HG03159 (cell line): ENCODE data around the gene ANKRD50.

Experiments
- ATAC-seq: cut with Tn5 transposase; IDR thresholded peaks from one replicate; pipeline ENCODE4 v1.9.1; 2021; ENCODE audit warnings: mild to moderate bottlenecking, moderate library complexity; ENCODE audit not compliant: unreplicated experiment

Gene ANKRD50

DNA sequence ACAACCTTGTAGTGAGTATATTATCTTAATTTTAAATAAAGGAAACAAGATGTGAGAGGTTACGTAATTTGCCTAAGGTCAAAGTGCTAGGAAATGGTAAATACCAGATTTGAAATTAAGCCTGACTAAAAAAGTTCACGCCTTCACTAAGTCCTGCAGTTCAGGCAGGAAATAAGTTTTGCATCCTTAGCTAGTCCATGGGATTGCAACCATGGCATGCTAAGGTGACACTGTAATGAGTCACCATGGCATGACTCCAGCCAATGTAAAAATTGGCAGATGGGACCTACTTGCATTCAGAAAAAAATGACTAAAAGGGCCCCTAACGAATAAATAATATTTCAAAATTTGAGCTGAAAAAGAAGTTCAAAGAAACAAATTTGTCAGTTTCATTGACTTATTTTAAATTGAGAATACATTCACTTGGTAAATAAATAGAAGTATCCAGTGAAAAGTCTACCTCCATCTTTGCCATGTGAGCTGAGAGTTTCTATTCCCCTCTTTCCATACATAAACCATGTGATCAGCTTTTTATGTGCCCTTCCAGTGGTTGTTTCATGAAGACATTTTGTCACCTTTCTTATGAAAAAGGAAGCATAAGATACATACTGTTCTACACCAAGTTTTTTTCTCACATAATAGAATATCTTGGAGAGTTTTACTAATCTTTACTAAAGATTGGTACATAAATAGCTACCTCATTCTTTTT, 72.4 kb downstream of the ANKRD50 start:
- no peak for ATAC-seq

DNA sequence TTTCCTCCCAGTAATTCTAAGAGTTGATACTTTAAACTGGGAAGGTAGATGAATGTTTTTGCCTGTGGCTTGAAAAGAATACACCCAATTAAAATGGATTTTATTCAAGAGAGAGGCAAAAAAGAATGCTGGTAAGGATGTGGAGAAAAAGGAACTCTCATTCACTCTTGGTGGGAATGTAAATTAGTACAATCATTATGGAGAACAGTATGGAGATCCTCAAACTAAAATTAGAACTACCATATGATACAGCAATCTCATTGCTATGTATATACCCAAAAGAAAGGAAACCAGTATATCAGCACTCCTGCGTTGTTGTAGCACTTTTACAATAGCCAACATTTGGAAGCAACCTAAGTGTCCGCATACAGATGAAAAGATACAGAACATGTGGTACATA, 75.2 kb downstream of the ANKRD50 start:
- ATAC-seq: no peak

DNA sequence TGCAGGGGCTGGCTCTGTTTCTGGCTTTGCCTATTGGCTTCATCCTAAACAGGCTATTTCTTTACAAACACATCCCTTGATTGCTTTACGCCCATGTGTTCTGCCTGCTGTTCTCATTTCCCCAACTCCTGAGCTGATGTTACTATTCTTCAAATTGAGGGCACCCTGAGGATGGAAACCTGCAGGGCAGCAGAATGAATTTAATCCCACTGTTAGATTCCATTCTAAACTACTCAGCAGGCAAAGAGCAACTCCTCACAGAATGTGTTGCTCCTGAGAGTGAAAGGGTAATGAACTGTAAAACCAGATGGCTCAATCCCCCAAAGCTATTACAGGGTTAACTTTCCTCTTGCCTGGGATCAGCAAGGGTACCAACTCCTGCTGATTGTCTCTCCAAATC, 75.7 kb downstream of the ANKRD50 start:
- ATAC-seq: no peak

DNA sequence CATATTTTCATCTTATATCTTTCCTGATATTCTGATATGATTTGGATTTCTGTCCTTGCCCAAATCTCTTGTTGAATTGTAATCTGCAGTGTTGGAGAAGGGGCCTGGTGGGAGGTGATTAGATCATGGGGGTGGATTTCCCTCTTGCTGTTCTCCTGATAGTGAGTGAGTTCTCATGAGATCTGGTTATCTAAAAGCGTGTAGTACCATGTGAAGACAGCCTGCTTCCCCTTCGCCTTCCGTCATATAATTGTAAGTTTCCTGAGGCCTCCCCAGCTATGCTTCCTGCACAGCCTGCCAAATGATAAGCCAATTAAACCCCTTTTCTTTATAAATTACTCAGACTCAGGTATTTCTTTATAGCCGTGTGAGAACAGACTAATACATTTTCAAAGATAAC, 77.2 kb downstream of the ANKRD50 start:
- no peak for ATAC-seq

DNA sequence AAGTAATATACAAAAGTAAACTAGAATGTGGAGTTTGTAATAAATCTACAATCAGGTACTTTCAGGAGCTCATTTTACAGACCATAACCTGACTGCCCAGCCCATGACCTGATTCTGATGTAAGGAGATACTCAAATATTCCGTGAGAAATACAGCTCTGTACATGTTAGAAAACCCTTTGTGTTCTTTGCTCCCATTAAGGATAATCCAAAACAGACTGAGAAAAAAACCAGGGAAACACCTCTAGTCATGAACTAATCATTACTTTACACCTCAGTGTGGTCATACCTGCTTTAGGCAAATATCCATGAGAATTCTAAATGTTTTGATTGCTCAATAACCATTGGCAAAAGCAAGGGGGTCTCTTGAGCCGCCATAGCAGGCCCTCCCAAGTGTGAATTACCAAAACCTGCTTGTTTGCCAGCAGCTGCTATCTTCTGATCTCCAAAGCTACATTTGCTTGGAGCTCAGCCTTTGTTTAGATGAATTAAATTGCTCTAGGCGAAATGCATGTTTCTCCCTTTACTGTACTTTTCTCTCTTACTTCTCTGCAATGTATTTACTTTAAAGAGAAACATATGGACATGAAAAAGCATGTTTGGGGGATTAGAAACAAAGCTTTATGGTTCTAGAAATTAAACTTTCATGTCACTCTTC, 79.1 kb downstream of the ANKRD50 start:
- no peak for ATAC-seq

DNA sequence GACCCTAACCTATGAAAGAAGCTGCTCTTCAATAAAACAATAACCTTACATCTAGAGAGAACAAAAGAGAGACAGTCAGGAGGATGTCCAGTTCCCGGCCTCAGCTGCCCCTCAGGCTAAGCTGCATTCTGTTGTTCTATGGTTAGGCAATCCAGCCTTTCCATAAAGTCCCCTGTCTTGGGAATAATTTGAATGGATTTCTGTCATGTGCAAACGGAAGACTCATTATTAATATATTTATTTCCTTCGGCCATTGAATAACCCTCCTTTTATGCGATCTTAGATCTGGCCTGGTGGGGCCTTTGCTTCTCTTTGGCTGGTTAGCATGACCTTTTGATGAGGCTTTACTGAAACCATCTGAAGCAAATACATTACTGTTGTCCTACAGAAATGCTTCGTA, 80.1 kb downstream of the ANKRD50 start:
- ATAC-seq: no peak

DNA sequence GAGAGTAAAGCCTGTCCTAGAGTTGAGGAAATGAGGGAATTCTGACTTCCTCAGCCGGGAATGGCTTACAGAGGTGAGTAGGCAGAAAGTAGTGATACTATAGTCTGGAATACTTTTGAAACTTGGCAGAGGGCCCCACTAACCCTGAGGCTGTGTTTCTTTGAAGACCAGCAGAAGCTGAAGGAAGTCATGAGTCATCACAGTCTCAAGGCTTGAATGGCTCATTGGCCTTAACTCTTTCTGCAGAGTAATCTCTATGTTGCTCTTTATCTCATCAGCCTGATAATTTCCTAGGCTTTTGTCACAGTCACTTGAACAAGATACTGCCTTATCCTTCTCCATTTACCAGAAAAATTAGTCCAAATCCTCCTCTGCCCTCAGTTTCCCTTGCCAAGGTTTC, 80.8 kb downstream of the ANKRD50 start:
- ATAC-seq: peak; percentile 83

DNA sequence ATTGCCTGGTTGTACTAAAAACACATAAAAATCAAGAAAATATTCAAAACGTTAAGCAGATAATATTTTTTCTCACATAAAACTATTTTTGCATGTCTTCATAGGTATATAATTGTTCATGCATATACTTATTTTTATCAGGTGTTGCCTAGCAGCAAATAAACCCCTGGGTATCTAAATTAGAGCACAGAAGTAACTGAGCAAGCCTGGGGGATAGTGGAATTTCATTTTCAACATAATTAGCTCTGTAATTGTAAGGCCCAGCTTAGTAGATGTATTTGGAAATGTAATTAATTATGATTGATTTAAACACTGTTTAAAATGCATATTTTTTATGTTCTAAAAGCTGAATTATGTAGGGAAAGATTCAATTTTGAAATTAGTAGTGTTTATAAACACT, 82.9 kb downstream of the ANKRD50 start:
- no peak for ATAC-seq
